Frontal cortex (tissue), 4 donors: ENCODE data around the gene CTNNA3. TPM values are rescaled to one million over a fixed set of nuclear protein-coding genes. Genes with fewer than 3 reads are reported as not detected.
"Not testable (repeated sequence)": the region's sequence is repeated elsewhere in the genome, so short reads cannot be mapped to it uniquely, and the experiment has no call there.

Source experiments
- DNase-seq, 2 donors: peaks; one replicate each; pipeline ENCODE4 v3.0.0; 2012; ENCODE audit warnings: low spot score in 2 of 2
- FAIRE-seq: peaks from 2 replicates; lab custom pipeline; 2012; peaks lifted over from hg19 to GRCh38; lab: Jason Lieb, UNC
- total RNA-seq: library from RNA; depleted of rRNA; stranded (reverse); fragments of >200 nt; gene quantifications from one replicate; pipeline ENCODE4 v1.2.3, GENCODE V29; 2014
- donor health status: control.
- donor health status: control.
- donor health status: control.

The CTNNA3 gene
- total RNA-seq, 1 donor from 2014 or later = 2.0 TPM

- DNase-seq (no peak), FAIRE-seq (no peak)
These were observed 88.0 kb downstream of the CTNNA3 start for GRCh38 chr10:67608001-67608400.

- DNase-seq (no peak), FAIRE-seq (no peak)
These were observed 88.5 kb downstream of the CTNNA3 start for GRCh38 chr10:67607472-67607871.

GRCh38 chr10:67606572-67606971 is 89.4 kb downstream of the CTNNA3 start:
- no peak for FAIRE-seq
- DNase-seq = no peak

GRCh38 chr10:67603701-67604100 is 92.3 kb downstream of the CTNNA3 start:
- DNase-seq = no peak
- no peak for FAIRE-seq

- no peak for DNase-seq
- FAIRE-seq = no peak
These were observed 92.9 kb downstream of the CTNNA3 start for GRCh38 chr10:67603086-67603485.

GRCh38 chr10:67602268-67602950 is 93.6 kb downstream of the CTNNA3 start:
- FAIRE-seq (no peak), DNase-seq (no peak)

GRCh38 chr10:67599597-67599996 is 96.4 kb downstream of the CTNNA3 start:
- FAIRE-seq = peak; percentile 44
- DNase-seq = no peak

GRCh38 chr10:67596641-67597040 is 99.4 kb downstream of the CTNNA3 start:
- FAIRE-seq (no peak), DNase-seq (no peak)

- DNase-seq (no peak), FAIRE-seq (no peak)
These were observed 108.2 kb downstream of the CTNNA3 start for GRCh38 chr10:67587771-67588170.

GRCh38 chr10:67575532-67575931 is 120.5 kb downstream of the CTNNA3 start:
- DNase-seq = no peak
- FAIRE-seq = no peak

GRCh38 chr10:67573484-67573883 is 122.5 kb downstream of the CTNNA3 start:
- no peak for FAIRE-seq
- DNase-seq = no peak

GRCh38 chr10:67571503-67571902 is 124.5 kb downstream of the CTNNA3 start:
- FAIRE-seq = no peak
- no peak for DNase-seq

- not testable (repeated sequence) for DNase-seq, FAIRE-seq
These were observed 137.7 kb downstream of the CTNNA3 start for GRCh38 chr10:67558311-67558710.

GRCh38 chr10:67553254-67553653 is 142.7 kb downstream of the CTNNA3 start:
- DNase-seq (no peak), FAIRE-seq (no peak)

- no peak for FAIRE-seq
- DNase-seq = no peak
These were observed 145.1 kb downstream of the CTNNA3 start for GRCh38 chr10:67550838-67551402.

GRCh38 chr10:67550046-67550445 is 145.9 kb downstream of the CTNNA3 start:
- no peak for FAIRE-seq
- no peak for DNase-seq

- no peak for DNase-seq
- no peak for FAIRE-seq
These were observed 146.6 kb downstream of the CTNNA3 start for GRCh38 chr10:67549390-67549789.

GRCh38 chr10:67541411-67541810 is 154.6 kb downstream of the CTNNA3 start:
- no peak for DNase-seq
- no peak for FAIRE-seq

- no peak for FAIRE-seq
These were observed 156.7 kb downstream of the CTNNA3 start for GRCh38 chr10:67539312-67539711.

GRCh38 chr10:67537906-67538305 is 158.1 kb downstream of the CTNNA3 start:
- DNase-seq = no peak

More at GRCh38 chr10:67539312-67539711, 156.7 kb downstream of the CTNNA3 start:
- DNase-seq = no peak

GRCh38 chr10:67533376-67533775 is 162.6 kb downstream of the CTNNA3 start:
- DNase-seq = no peak
- no peak for FAIRE-seq

More at GRCh38 chr10:67537906-67538305, 158.1 kb downstream of the CTNNA3 start:
- no peak for FAIRE-seq

- DNase-seq, FAIRE-seq: not testable (repeated sequence)
These were observed 165.0 kb downstream of the CTNNA3 start for GRCh38 chr10:67530990-67531389.
